ENCODE data around the gene SMPD3. TPM values are rescaled to one million over a fixed set of nuclear protein-coding genes. Genes with fewer than 3 reads are reported as not detected.

The SMPD3 gene
- total and polyA plus RNA-seq, 9 of the 15 experiments (the other 6 are each of a cell fraction or from before 2014, with no cell fraction given) = 0.03 to 1.2 (median 0.18) TPM

- H3K4me3 ChIP-seq = no peak overlapping the region
- FAIRE-seq = no peak
- H3K4me1 ChIP-seq (replicated peaks in 1 of 2; ENCODE audit: control insufficient read depth in 2 of 2, insufficient read depth in 2 of 2, low read length in 2 of 2) = no peaks in the 10 kb centered on the region
- no peaks in the 10 kb centered on the region for H3K9me1 ChIP-seq (ENCODE audit: control insufficient read depth, insufficient read depth, low read length)
- no peak overlapping the region for H3K4me2 ChIP-seq (ENCODE audit: insufficient read depth, low read length)
- H3K27me3 ChIP-seq (ENCODE audit: control insufficient read depth in 2 of 2, insufficient read depth in 2 of 2, low read length in 2 of 2) = no peaks in the 10 kb centered on the region
- WGBS (ENCODE audit: insufficient coverage, low coverage, missing lambda C conversion rate) = 87% methylated on average over 7 of the region's 7 CpGs
- no peak overlapping the region for H3K27ac ChIP-seq (ENCODE audit: extremely low read depth, low read depth, low read length)
- no peak for ATAC-seq
- no peak for TF ChIP-seq SIN3B (IDR thresholded peaks at IDR 0.05; ENCODE audit: low read depth)
- TF ChIP-seq, protein P1, sequence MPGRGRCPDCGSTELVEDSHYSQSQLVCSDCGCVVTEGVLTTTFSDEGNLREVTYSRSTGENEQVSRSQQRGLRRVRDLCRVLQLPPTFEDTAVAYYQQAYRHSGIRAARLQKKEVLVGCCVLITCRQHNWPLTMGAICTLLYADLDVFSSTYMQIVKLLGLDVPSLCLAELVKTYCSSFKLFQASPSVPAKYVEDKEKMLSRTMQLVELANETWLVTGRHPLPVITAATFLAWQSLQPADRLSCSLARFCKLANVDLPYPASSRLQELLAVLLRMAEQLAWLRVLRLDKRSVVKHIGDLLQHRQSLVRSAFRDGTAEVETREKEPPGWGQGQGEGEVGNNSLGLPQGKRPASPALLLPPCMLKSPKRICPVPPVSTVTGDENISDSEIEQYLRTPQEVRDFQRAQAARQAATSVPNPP (IDR thresholded peaks at IDR 0.05; ENCODE audit: borderline replicate concordance, insufficient read depth, insufficient read length) = no peak
- TF ChIP-seq ZNF12 (CRISPR knock-in tag; IDR thresholded peaks at IDR 0.05) = no peak
- 0 out of 3 replicates have a peak, but pooled peaks cover 2% of the 10 kb centered on the region for H3K79me2 ChIP-seq (ENCODE audit: control insufficient read depth, insufficient read depth, low read length)
- intact Hi-C loops (cut with micrococcal nuclease) (no loop called here), in situ Hi-C loops (cut with MboI) (no loop called here)
- no peak for DNase-seq (ENCODE audit: extremely low read depth in 1 of 4, low spot score in 3 of 4)
- H2AFZ ChIP-seq (ENCODE audit: low read depth, low read length) = no peak overlapping the region
- ChIA-PET CTCF (ENCODE audit: low intra/inter-chr PET ratio) (no interaction called here), POLR2A (interaction anchor here (0.7 to 1.8 kb wide), 2 partner anchors 8 to 69 kb away, joined by 3 to 6 read pairs; partner anchors contain the start of gene SLC7A6)
- H3K9ac ChIP-seq (ENCODE audit: insufficient read depth in 1 of 2, low read depth in 2 of 2, low read length in 2 of 2) = no peak overlapping the region
- H3K36me3 ChIP-seq (ENCODE audit: control insufficient read depth, insufficient read depth, low read length) = peaks cover 76% of the 10 kb centered on the region
- no TSS peak for BruUV-seq (replicated peaks)
- H4K20me1 ChIP-seq (replicated peaks; ENCODE audit: control insufficient read depth, insufficient read depth, low read length) = no peaks in the 10 kb centered on the region
- H3K9me3 ChIP-seq (replicated peaks; ENCODE audit: control insufficient read depth, insufficient read depth, low read depth, low read length) = no peaks in the 10 kb centered on the region
Measured at GRCh38 chr16:68332411-68333121, 115.7 kb downstream of the SMPD3 start.
